Loucy (cell line): ENCODE measurements around the gene GATA6.

ENCODE experiments used
- CTCF ChIP-seq: fragments of 200-600 bp; sonication (generic); conservative IDR thresholded peaks from 2 replicates; pipeline ENCODE4 v1.5.1; 2014; ENCODE audit warnings: mild to moderate bottlenecking, antibody characterized with exemption, low read length
- EZH2phosphoT487 ChIP-seq: fragments of 200-600 bp; IDR thresholded peaks from 2 replicates; pipeline ENCODE4 v1.6.1; 2018; ENCODE audit warnings: antibody characterized with exemption, mild to moderate bottlenecking, moderate library complexity, borderline replicate concordance

DNA sequence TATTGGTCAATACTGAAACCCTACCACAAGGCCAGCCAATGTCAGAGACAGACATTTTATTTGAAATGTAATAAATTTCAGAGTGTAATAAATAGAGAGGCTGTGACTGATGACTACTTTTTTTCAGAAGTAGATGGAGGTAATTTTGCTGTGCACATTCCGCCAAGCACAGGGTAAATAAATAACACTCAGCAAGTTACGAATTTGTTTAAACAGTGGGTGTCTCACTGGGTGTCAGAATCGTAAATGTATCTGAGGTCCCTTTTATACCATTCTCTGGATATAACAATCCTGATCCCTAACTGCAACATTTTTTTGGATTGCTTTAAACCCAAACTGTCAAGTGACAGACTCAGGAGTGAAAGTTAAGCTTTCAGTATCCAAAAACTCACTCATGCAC, 74.1 kb downstream of the GATA6 start:
- TF ChIP-seq CTCF (no peak), EZH2phosphoT487 (no peak)
